Nephron (organoid): ENCODE results near the gene LPP.

Source experiments
- H3K27ac Mint-ChIP-seq, 3 experiments: 2 replicates each; pipeline ENCODE4 v1.8.0; 2020; ENCODE audit warnings: mixed read lengths in 3 of 3, mild to moderate bottlenecking in 2 of 3, moderate library complexity in 1 of 3
- H3K27me3 Mint-ChIP-seq: 2 replicates; pipeline ENCODE4 v1.8.0; 2021; ENCODE audit warnings: low read depth, mild to moderate bottlenecking, moderate library complexity, mixed read lengths
- H3K36me3 Mint-ChIP-seq: 2 replicates; pipeline ENCODE4 v1.8.0; 2020; ENCODE audit warnings: low read depth, mixed read lengths
- H3K4me1 Mint-ChIP-seq: 2 replicates; pipeline ENCODE4 v1.8.0; 2020; ENCODE audit warnings: mixed read lengths
- H3K4me3 Mint-ChIP-seq, 3 experiments: 2 replicates each; pipeline ENCODE4 v1.8.0; 2020; ENCODE audit warnings: mild to moderate bottlenecking in 3 of 3, mixed read lengths in 3 of 3, moderate library complexity in 2 of 3
- H3K9me3 Mint-ChIP-seq: 2 replicates; pipeline ENCODE4 v1.8.0; 2020; ENCODE audit warnings: mixed read lengths
- CTCF ChIP-seq, 3 experiments: fragments of 200-600 bp; sonication (generic); IDR thresholded peaks; one replicate each; pipeline ENCODE4 v1.5.0; 2021; ENCODE audit warnings: antibody characterized with exemption in 3 of 3; ENCODE audit not compliant: unreplicated experiment in 3 of 3

LPP gene

GRCh38 chr3:188923671-188924070, 769.7 kb downstream of the LPP start:
- peaks cover 10% of the 10 kb centered on the region for H3K9me3 Mint-ChIP-seq

GRCh38 chr3:188925376-188925775, 771.4 kb downstream of the LPP start:
- Mint-ChIP-seq H3K27ac (no peak overlapping the region), H3K4me3 (no peak overlapping the region), H3K4me1 (peaks cover 32% of the 10 kb centered on the region), H3K27me3 (peaks cover 15% of the 10 kb centered on the region), H3K9me3 (peaks cover 3% of the 10 kb centered on the region), H3K36me3 (no peaks in the 10 kb centered on the region)
- TF ChIP-seq CTCF (IDR thresholded peaks at IDR 0.05; ENCODE audit: unreplicated experiment in 3 of 3), result no peak

More at GRCh38 chr3:188923671-188924070, 769.7 kb downstream of the LPP start:
- H3K4me3 Mint-ChIP-seq, result no peak overlapping the region
- no peaks in the 10 kb centered on the region for H3K36me3 Mint-ChIP-seq
- peaks cover 8% of the 10 kb centered on the region for H3K27me3 Mint-ChIP-seq
- peaks cover 21% of the 10 kb centered on the region for H3K4me1 Mint-ChIP-seq
- TF ChIP-seq CTCF (IDR thresholded peaks at IDR 0.05; ENCODE audit: unreplicated experiment in 3 of 3), result no peak
- no peak overlapping the region for H3K27ac Mint-ChIP-seq

- Mint-ChIP-seq H3K27ac (no peak overlapping the region), H3K9me3 (peaks cover 3% of the 10 kb centered on the region), H3K27me3 (peaks cover 15% of the 10 kb centered on the region), H3K4me3 (no peak overlapping the region), H3K4me1 (peaks cover 39% of the 10 kb centered on the region), H3K36me3 (no peaks in the 10 kb centered on the region)
- no peak for TF ChIP-seq CTCF (IDR thresholded peaks at IDR 0.05; ENCODE audit: unreplicated experiment in 3 of 3)
These were observed 772.2 kb downstream of the LPP start for GRCh38 chr3:188926111-188926510.

GRCh38 chr3:188926741-188927511, 773.0 kb downstream of the LPP start:
- H3K4me1 Mint-ChIP-seq, result peaks cover 46% of the 10 kb centered on the region
- H3K27ac Mint-ChIP-seq, result peak overlapping the region; percentile 19 to 44 (median 33)
- TF ChIP-seq CTCF (IDR thresholded peaks at IDR 0.05; ENCODE audit: unreplicated experiment in 3 of 3), result no peak
- H3K36me3 Mint-ChIP-seq, result no peaks in the 10 kb centered on the region
- no peaks in the 10 kb centered on the region for H3K9me3 Mint-ChIP-seq
- no peak overlapping the region for H3K4me3 Mint-ChIP-seq
- peaks cover 15% of the 10 kb centered on the region for H3K27me3 Mint-ChIP-seq

GRCh38 chr3:188927971-188928370, 774.0 kb downstream of the LPP start:
- peaks cover 11% of the 10 kb centered on the region for H3K27me3 Mint-ChIP-seq
- peaks cover 46% of the 10 kb centered on the region for H3K4me1 Mint-ChIP-seq
- peak overlapping the region in 1 of 3 experiments; percentile 46 for H3K27ac Mint-ChIP-seq
- no peak overlapping the region for H3K4me3 Mint-ChIP-seq
- no peaks in the 10 kb centered on the region for H3K9me3 Mint-ChIP-seq
- H3K36me3 Mint-ChIP-seq, result no peaks in the 10 kb centered on the region
- no peak for TF ChIP-seq CTCF (IDR thresholded peaks at IDR 0.05; ENCODE audit: unreplicated experiment in 3 of 3)

GRCh38 chr3:188929137-188929536, 775.2 kb downstream of the LPP start:
- Mint-ChIP-seq H3K9me3 (no peaks in the 10 kb centered on the region), H3K27ac (peak overlapping the region; percentile 5 to 46 (median 44)), H3K27me3 (peaks cover 11% of the 10 kb centered on the region), H3K36me3 (no peaks in the 10 kb centered on the region), H3K4me3 (no peak overlapping the region), H3K4me1 (peaks cover 46% of the 10 kb centered on the region)
- TF ChIP-seq CTCF (IDR thresholded peaks at IDR 0.05; ENCODE audit: unreplicated experiment in 3 of 3), result peak; percentile 10 to 28 (median 27)
